Liver (tissue), 9 donors: ENCODE measurements around the gene DMRTB1. TPM values are rescaled to one million over a fixed set of nuclear protein-coding genes. Genes with fewer than 3 reads are reported as not detected.

Experiments used
- DNase-seq: peaks from one replicate; pipeline ENCODE4 v3.0.0-alpha.2; 2017; ENCODE audit warnings: low spot score
- H3K27ac ChIP-seq, 2 donors: one replicate each; pipeline ENCODE4 v1.7.0; 2013; ENCODE audit warnings: inconsistent platforms in 2 of 2, low read length in 2 of 2, control low read depth in 1 of 2, low read depth in 1 of 2, mild to moderate bottlenecking in 1 of 2
- H3K27me3 ChIP-seq, 4 donors: one replicate each; pipeline versions ENCODE4 v1.6.1 to v1.7.0; 2013; ENCODE audit warnings: low read length in 3 of 4, inconsistent platforms in 1 of 4, mild to moderate bottlenecking in 1 of 4, moderate library complexity in 1 of 4; ENCODE audit not compliant: control insufficient read depth in 4 of 4, insufficient read depth in 4 of 4
- H3K36me3 ChIP-seq, 4 donors: one replicate each; pipeline versions ENCODE4 v1.6.1 to v1.7.0; 2013; ENCODE audit warnings: low read length in 3 of 4, mild to moderate bottlenecking in 3 of 4, low read depth in 1 of 4, moderate library complexity in 1 of 4; ENCODE audit not compliant: control insufficient read depth in 4 of 4, insufficient read depth in 3 of 4
- H3K4me1 ChIP-seq, 4 donors: one replicate each; pipeline versions ENCODE4 v1.6.1 to v1.7.0; 2013; ENCODE audit warnings: low read length in 3 of 4, mild to moderate bottlenecking in 3 of 4, moderate library complexity in 1 of 4; ENCODE audit not compliant: control insufficient read depth in 4 of 4, insufficient read depth in 4 of 4
- H3K4me3 ChIP-seq, 3 donors: one replicate each; pipeline versions ENCODE4 v1.6.1 to v1.7.0; 2013; ENCODE audit warnings: low read length in 3 of 3, control low read depth in 1 of 3, low read depth in 1 of 3, mild to moderate bottlenecking in 1 of 3
- H3K9ac ChIP-seq, 2 donors: one replicate each; pipeline ENCODE4 v1.7.0; 2013; ENCODE audit warnings: low read length in 2 of 2, mild to moderate bottlenecking in 2 of 2, moderate library complexity in 2 of 2, control low read depth in 1 of 2, low read depth in 1 of 2
- H3K9me3 ChIP-seq, 4 donors: one replicate each; pipeline versions ENCODE4 v1.6.1 to v1.7.0; 2013; ENCODE audit warnings: low read length in 3 of 4; ENCODE audit not compliant: control insufficient read depth in 4 of 4
- EGR1 ChIP-seq, 2 donors: IDR thresholded peaks; 2 replicates each; pipeline ENCODE4 v1.6.1; 2016 to 2018; ENCODE audit warnings: antibody characterized with exemption in 2 of 2, low read depth in 2 of 2
- FOXA1 ChIP-seq: IDR thresholded peaks from 2 replicates; pipeline ENCODE4 v1.6.1; 2016; ENCODE audit warnings: antibody characterized with exemption
- FOXA2 ChIP-seq: IDR thresholded peaks from 2 replicates; pipeline ENCODE4 v1.6.1; 2016; ENCODE audit warnings: antibody characterized with exemption
- GABPA ChIP-seq, 2 donors: IDR thresholded peaks in 1 of 2; conservative IDR thresholded peaks in 1 of 2; 2 replicates each; pipeline ENCODE4 v1.6.1; 2016; ENCODE audit warnings: antibody characterized with exemption in 2 of 2, mild to moderate bottlenecking in 1 of 2, moderate library complexity in 1 of 2
- HNF4A ChIP-seq, 2 donors: conservative IDR thresholded peaks; 2 replicates each; pipeline ENCODE4 v1.6.1; 2016; ENCODE audit warnings: antibody characterized with exemption in 2 of 2, mild to moderate bottlenecking in 2 of 2
- HNF4G ChIP-seq: IDR thresholded peaks from 2 replicates; pipeline ENCODE4 v1.6.1; 2016; ENCODE audit warnings: antibody characterized with exemption
- JUND ChIP-seq, 2 donors: IDR thresholded peaks; 2 replicates each; pipeline ENCODE4 v1.6.1; 2016; ENCODE audit warnings: antibody characterized with exemption in 2 of 2
- NR2F2 ChIP-seq: IDR thresholded peaks from 2 replicates; pipeline ENCODE4 v1.6.1; 2016; ENCODE audit warnings: antibody characterized with exemption
- RAD21 ChIP-seq, 2 donors: IDR thresholded peaks; 2 replicates each; pipeline ENCODE4 v1.6.1; 2016; ENCODE audit warnings: antibody characterized with exemption in 2 of 2, mild to moderate bottlenecking in 2 of 2
- RXRA ChIP-seq, 2 donors: IDR thresholded peaks; 2 replicates each; pipeline ENCODE4 v1.6.1; 2017 to 2018; ENCODE audit warnings: antibody characterized with exemption in 2 of 2, mild to moderate bottlenecking in 1 of 2
- SP1 ChIP-seq: IDR thresholded peaks from 2 replicates; pipeline ENCODE4 v1.6.1; 2018; ENCODE audit warnings: antibody characterized with exemption, mild to moderate bottlenecking
- TAF1 ChIP-seq: conservative IDR thresholded peaks from 2 replicates; pipeline ENCODE4 v1.6.1; 2016; ENCODE audit warnings: antibody characterized with exemption, mild to moderate bottlenecking
- YY1 ChIP-seq: IDR thresholded peaks from 2 replicates; pipeline ENCODE4 v1.6.1; 2016; ENCODE audit warnings: antibody characterized with exemption, mild to moderate bottlenecking
- WGBS: extraction: QIAGEN DNeasy Blood & Tissue Kit; methylation state at CpG from one replicate; pipeline ENCODE4 v1.1.7; 2013; 5-methylcytosine and 5-hydroxymethylcytosine counted together
- polyA plus RNA-seq, 2 donors: library from polyadenylated mRNA; stranded (reverse) in 1 of 2; unstranded in 1 of 2; fragments of 200-250 nt in 1 of 2; fragments of >200 nt in 1 of 2; fragmentation: Nextera tagmentation in 1 of 2; extraction: Ambion mirVana in 1 of 2; gene quantifications; one replicate each; pipeline versions ENCODE4 v1.2.1 to v1.2.3, GENCODE V29; 2013 to 2015
- total RNA-seq, 2 donors: library from RNA; depleted of rRNA; stranded (reverse); fragments of >200 nt; gene quantifications; one replicate each; pipeline ENCODE4 v1.2.3, GENCODE V29; 2014
- TF ChIP-seq, protein P1 (sequence below): IDR thresholded peaks from 2 replicates; pipeline ENCODE4 v1.6.1; 2016; ENCODE audit warnings: antibody characterized with exemption, mild to moderate bottlenecking
- TF ChIP-seq, protein P2 (sequence below): IDR thresholded peaks from 2 replicates; pipeline ENCODE4 v1.6.1; 2016; ENCODE audit warnings: antibody characterized with exemption
- TF ChIP-seq, protein P3 (sequence below): IDR thresholded peaks from 2 replicates; pipeline ENCODE4 v1.6.1; 2016; ENCODE audit warnings: antibody characterized with exemption
- TF ChIP-seq, protein P4 (sequence below): fragments of 150-350 bp; IDR thresholded peaks from 2 replicates; pipeline ENCODE4 v1.5.1; 2017; ENCODE audit warnings: improper control_type of control experiment, low read depth, low read length; ENCODE audit not compliant: missing input control
- donor health status: healthy.
- donor health status: healthy.
- donor health status: healthy.
- donor health status: healthy.
- donor health status: healthy.

DMRTB1 gene
- total and polyA plus RNA-seq, 4 donors, result not detected

DNA sequence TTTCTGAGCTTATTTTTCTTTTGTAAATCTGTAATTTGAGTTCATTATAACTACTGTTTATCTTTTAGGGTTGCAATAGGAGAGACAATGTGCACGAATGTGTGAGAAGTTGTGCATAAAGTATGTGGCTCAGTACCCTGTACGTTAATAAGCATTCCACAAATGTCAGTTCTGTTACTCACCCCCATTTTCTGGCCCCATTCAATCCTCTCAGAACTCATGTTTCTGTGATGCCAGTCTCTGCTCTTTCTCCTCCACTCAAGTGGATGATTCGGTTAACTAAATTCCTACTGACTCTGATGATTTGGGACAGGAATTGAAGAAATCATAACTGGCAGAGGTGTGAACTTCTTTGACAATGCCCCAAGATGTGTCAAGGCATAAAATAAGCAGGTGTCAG lies 10.2 kb upstream of the DMRTB1 start:
- no peak for DNase-seq
- Histone ChIP-seq H3K9ac (no peak overlapping the region), H3K36me3 (no peaks in the 10 kb centered on the region), H3K4me3 (no peak overlapping the region), H3K4me1 (no peaks in the 10 kb centered on the region), H3K9me3 (no peaks in the 10 kb centered on the region), H3K27ac (no peak overlapping the region), H3K27me3 (peaks cover 0 to 4% (median 2%) of the 10 kb centered on the region in 4 donors)
- 60% methylated on average over 3 of the region's 3 CpGs for whole genome bisulfite sequencing
- TF ChIP-seq JUND (IDR thresholded peaks at IDR 0.05) (no peak), HNF4A (conservative IDR thresholded peaks at IDR 0.05) (no peak), HNF4G (no peak), FOXA2 (no peak), RAD21 (IDR thresholded peaks at IDR 0.05) (no peak), SP1 (no peak), TAF1 (no peak), YY1 (no peak), GABPA (IDR thresholded peaks at IDR 0.05 in 1 of 2, conservative IDR thresholded peaks at IDR 0.05 in 1 of 2) (no peak), FOXA1 (no peak)
- TF ChIP-seq, protein P1, sequence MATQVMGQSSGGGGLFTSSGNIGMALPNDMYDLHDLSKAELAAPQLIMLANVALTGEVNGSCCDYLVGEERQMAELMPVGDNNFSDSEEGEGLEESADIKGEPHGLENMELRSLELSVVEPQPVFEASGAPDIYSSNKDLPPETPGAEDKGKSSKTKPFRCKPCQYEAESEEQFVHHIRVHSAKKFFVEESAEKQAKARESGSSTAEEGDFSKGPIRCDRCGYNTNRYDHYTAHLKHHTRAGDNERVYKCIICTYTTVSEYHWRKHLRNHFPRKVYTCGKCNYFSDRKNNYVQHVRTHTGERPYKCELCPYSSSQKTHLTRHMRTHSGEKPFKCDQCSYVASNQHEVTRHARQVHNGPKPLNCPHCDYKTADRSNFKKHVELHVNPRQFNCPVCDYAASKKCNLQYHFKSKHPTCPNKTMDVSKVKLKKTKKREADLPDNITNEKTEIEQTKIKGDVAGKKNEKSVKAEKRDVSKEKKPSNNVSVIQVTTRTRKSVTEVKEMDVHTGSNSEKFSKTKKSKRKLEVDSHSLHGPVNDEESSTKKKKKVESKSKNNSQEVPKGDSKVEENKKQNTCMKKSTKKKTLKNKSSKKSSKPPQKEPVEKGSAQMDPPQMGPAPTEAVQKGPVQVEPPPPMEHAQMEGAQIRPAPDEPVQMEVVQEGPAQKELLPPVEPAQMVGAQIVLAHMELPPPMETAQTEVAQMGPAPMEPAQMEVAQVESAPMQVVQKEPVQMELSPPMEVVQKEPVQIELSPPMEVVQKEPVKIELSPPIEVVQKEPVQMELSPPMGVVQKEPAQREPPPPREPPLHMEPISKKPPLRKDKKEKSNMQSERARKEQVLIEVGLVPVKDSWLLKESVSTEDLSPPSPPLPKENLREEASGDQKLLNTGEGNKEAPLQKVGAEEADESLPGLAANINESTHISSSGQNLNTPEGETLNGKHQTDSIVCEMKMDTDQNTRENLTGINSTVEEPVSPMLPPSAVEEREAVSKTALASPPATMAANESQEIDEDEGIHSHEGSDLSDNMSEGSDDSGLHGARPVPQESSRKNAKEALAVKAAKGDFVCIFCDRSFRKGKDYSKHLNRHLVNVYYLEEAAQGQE, result no peak
- TF ChIP-seq, protein P2, sequence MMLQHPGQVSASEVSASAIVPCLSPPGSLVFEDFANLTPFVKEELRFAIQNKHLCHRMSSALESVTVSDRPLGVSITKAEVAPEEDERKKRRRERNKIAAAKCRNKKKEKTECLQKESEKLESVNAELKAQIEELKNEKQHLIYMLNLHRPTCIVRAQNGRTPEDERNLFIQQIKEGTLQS, result no peak
- TF ChIP-seq, protein P3, sequence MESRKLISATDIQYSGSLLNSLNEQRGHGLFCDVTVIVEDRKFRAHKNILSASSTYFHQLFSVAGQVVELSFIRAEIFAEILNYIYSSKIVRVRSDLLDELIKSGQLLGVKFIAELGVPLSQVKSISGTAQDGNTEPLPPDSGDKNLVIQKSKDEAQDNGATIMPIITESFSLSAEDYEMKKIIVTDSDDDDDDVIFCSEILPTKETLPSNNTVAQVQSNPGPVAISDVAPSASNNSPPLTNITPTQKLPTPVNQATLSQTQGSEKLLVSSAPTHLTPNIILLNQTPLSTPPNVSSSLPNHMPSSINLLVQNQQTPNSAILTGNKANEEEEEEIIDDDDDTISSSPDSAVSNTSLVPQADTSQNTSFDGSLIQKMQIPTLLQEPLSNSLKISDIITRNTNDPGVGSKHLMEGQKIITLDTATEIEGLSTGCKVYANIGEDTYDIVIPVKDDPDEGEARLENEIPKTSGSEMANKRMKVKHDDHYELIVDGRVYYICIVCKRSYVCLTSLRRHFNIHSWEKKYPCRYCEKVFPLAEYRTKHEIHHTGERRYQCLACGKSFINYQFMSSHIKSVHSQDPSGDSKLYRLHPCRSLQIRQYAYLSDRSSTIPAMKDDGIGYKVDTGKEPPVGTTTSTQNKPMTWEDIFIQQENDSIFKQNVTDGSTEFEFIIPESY, result no peak

DNA sequence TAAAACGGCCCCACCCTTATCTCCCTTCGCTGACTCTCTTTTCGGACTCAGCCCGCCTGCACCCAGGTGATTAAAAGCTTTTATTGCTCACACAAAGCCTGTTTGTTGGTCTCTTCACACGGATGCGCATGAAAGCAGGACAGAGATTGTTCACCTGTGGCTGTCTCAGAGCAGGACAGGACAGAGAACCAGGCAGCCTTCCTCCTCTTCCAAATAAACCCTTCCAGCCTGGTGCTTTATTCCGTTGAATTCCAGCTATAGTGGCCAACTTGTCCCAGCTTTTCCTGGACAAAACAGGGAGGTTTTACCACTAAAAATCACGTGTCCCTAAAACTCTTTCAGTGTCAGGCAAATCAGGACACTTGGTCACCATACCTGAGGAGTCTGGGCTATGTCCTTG lies 9.5 kb upstream of the DMRTB1 start:
- H3K9me3 ChIP-seq, result no peaks in the 10 kb centered on the region
- 40% methylated on average over 7 of the region's 8 CpGs for WGBS
- H3K27me3 ChIP-seq, result peaks cover 0 to 5% (median 2%) of the 10 kb centered on the region in 4 donors
- no peak overlapping the region for H3K9ac ChIP-seq
- no peaks in the 10 kb centered on the region for H3K36me3 ChIP-seq
- H3K4me1 ChIP-seq, result no peaks in the 10 kb centered on the region
- TF ChIP-seq HNF4A (conservative IDR thresholded peaks at IDR 0.05) (no peak), RXRA (IDR thresholded peaks at IDR 0.05) (no peak), FOXA2 (no peak), NR2F2 (no peak), TAF1 (no peak), FOXA1 (no peak), EGR1 (IDR thresholded peaks at IDR 0.05; ENCODE audit: low read depth in 2 of 2) (no peak), HNF4G (no peak), SP1 (no peak)
- TF ChIP-seq, protein P4, sequence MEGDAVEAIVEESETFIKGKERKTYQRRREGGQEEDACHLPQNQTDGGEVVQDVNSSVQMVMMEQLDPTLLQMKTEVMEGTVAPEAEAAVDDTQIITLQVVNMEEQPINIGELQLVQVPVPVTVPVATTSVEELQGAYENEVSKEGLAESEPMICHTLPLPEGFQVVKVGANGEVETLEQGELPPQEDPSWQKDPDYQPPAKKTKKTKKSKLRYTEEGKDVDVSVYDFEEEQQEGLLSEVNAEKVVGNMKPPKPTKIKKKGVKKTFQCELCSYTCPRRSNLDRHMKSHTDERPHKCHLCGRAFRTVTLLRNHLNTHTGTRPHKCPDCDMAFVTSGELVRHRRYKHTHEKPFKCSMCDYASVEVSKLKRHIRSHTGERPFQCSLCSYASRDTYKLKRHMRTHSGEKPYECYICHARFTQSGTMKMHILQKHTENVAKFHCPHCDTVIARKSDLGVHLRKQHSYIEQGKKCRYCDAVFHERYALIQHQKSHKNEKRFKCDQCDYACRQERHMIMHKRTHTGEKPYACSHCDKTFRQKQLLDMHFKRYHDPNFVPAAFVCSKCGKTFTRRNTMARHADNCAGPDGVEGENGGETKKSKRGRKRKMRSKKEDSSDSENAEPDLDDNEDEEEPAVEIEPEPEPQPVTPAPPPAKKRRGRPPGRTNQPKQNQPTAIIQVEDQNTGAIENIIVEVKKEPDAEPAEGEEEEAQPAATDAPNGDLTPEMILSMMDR, result no peak
- TF ChIP-seq, protein P3, result no peak
- TF ChIP-seq, protein P1, result no peak
- H3K27ac ChIP-seq, result no peak overlapping the region
- no peak for DNase-seq
- H3K4me3 ChIP-seq, result no peak overlapping the region
